HEK293T (cell line): Measurements from ENCODE around the gene VEPH1.

ENCODE experiments used
- CTCF ChIA-PET: fragments of 350-600 bp; formaldehyde crosslinking; extraction: SDS; loops from one replicate; lab custom pipeline; 2021; ENCODE audit warnings: antibody characterized with exemption, inconsistent platforms; lab: Yijun Ruan, JAX
- POLR2A ChIA-PET: fragments of 350-600 bp; formaldehyde crosslinking; extraction: SDS; loops from one replicate; lab custom pipeline; 2020; ENCODE audit warnings: antibody characterized with exemption, inconsistent platforms; lab: Yijun Ruan, JAX
- DNase-seq: peaks from one replicate; pipeline ENCODE4 v3.0.0; 2012; ENCODE audit warnings: mixed read lengths; ENCODE audit errors: extremely low spot score
- ARNT ChIP-seq: fragments of 450-650 bp; IDR thresholded peaks from 2 replicates; pipeline ENCODE4 v1.6.1; 2017; ENCODE audit warnings: mild to moderate bottlenecking
- BHLHE40 ChIP-seq: fragments of 450-650 bp; IDR thresholded peaks from 2 replicates; pipeline ENCODE4 v1.6.1; 2016; ENCODE audit warnings: mild to moderate bottlenecking, moderate library complexity, borderline replicate concordance
- CTBP1 ChIP-seq: fragments of 450-650 bp; IDR thresholded peaks from 2 replicates; pipeline ENCODE4 v1.6.1; 2016; ENCODE audit warnings: borderline replicate concordance
- ELF4 ChIP-seq: fragments of 450-650 bp; IDR thresholded peaks from 2 replicates; pipeline ENCODE4 v1.6.1; 2017; ENCODE audit warnings: antibody characterized with exemption
- FOXA1 ChIP-seq: fragments of 450-650 bp; IDR thresholded peaks from 2 replicates; pipeline ENCODE4 v1.6.1; 2016; ENCODE audit warnings: mild to moderate bottlenecking
- FOXK2 ChIP-seq: fragments of 450-650 bp; IDR thresholded peaks from 2 replicates; pipeline ENCODE4 v1.6.1; 2016; ENCODE audit warnings: mild to moderate bottlenecking
- FOXM1 ChIP-seq: fragments of 450-650 bp; IDR thresholded peaks from 2 replicates; pipeline ENCODE4 v1.6.1; 2017; ENCODE audit warnings: mild to moderate bottlenecking, borderline replicate concordance
- HDGF ChIP-seq: fragments of 450-650 bp; IDR thresholded peaks from 2 replicates; pipeline ENCODE4 v1.6.1; 2017; ENCODE audit warnings: antibody characterized with exemption, borderline replicate concordance
- L3MBTL2 ChIP-seq: fragments of 450-650 bp; conservative IDR thresholded peaks from 2 replicates; pipeline ENCODE4 v1.6.1; 2016; ENCODE audit warnings: mild to moderate bottlenecking
- LEF1 ChIP-seq: fragments of 450-650 bp; IDR thresholded peaks from 2 replicates; pipeline ENCODE4 v1.6.1; 2017; ENCODE audit warnings: mild to moderate bottlenecking, borderline replicate concordance
- NFRKB ChIP-seq: fragments of 450-650 bp; IDR thresholded peaks from 2 replicates; pipeline ENCODE4 v1.6.1; 2016; ENCODE audit warnings: mild to moderate bottlenecking, moderate library complexity
- PKNOX1 ChIP-seq: fragments of 450-650 bp; IDR thresholded peaks from 2 replicates; pipeline ENCODE4 v1.6.1; 2016
- SP1 ChIP-seq: fragments of 450-650 bp; IDR thresholded peaks from 2 replicates; pipeline ENCODE4 v1.6.1; 2017
- SUZ12 ChIP-seq: fragments of 450-650 bp; IDR thresholded peaks from 2 replicates; pipeline ENCODE4 v1.6.1; 2016; ENCODE audit warnings: mild to moderate bottlenecking
- TARDBP ChIP-seq: fragments of 450-650 bp; IDR thresholded peaks from 2 replicates; pipeline ENCODE4 v1.6.1; 2016
- ZNF384 ChIP-seq: fragments of 450-650 bp; IDR thresholded peaks from 2 replicates; pipeline ENCODE4 v1.6.1; 2016

Gene VEPH1

GRCh38 chr3:157408499-157409149 lies 94.6 kb downstream of the VEPH1 start:
- DNase-seq, result no peak
- TF ChIP-seq HDGF (no peak), ZNF384 (no peak), BHLHE40 (no peak), NFRKB (no peak), FOXM1 (no peak), FOXA1 (no peak), SP1 (no peak), L3MBTL2 (no peak), ARNT (no peak), TARDBP (no peak), ELF4 (no peak), SUZ12 (no peak), FOXK2 (no peak), CTBP1 (no peak), LEF1 (no peak), PKNOX1 (no peak)
- ChIA-PET POLR2A (interaction anchor here (0.6 kb wide), 1 partner anchor 189 kb away, joined by 3 read pairs; no protein-coding TSS in a partner anchor), CTCF (no interaction called here)

- DNase-seq, result no peak
- ChIA-PET POLR2A (no interaction called here), CTCF (no interaction called here)
- TF ChIP-seq PKNOX1 (no peak), TARDBP (no peak), L3MBTL2 (no peak), CTBP1 (no peak), FOXK2 (no peak), NFRKB (no peak), FOXM1 (no peak), ARNT (no peak), LEF1 (no peak), FOXA1 (no peak), BHLHE40 (no peak), SP1 (no peak)
Observed at GRCh38 chr3:157407769-157408168, 95.4 kb downstream of the VEPH1 start.

GRCh38 chr3:157406394-157406793 lies 96.8 kb downstream of the VEPH1 start:
- no peak for DNase-seq
- ChIA-PET CTCF (interaction anchor here (0.7 kb wide), 1 partner anchor 731 kb away, joined by 3 read pairs; no protein-coding TSS in a partner anchor), POLR2A (no interaction called here)
- TF ChIP-seq CTBP1 (no peak), FOXM1 (no peak), SUZ12 (no peak), NFRKB (no peak), TARDBP (no peak), LEF1 (no peak), SP1 (no peak), ARNT (no peak), PKNOX1 (no peak), L3MBTL2 (no peak), ELF4 (no peak), BHLHE40 (no peak), HDGF (no peak), FOXK2 (no peak)

- DNase-seq, result no peak
- ChIA-PET CTCF (no interaction called here), POLR2A (no interaction called here)
- TF ChIP-seq L3MBTL2, result no peak
- TF ChIP-seq ZNF384, result no peak
- TF ChIP-seq NFRKB, result no peak
- TF ChIP-seq FOXM1, result no peak
Observed at GRCh38 chr3:157405457-157405856, 97.8 kb downstream of the VEPH1 start.

GRCh38 chr3:157404381-157404780 lies 98.8 kb downstream of the VEPH1 start:
- CTCF ChIA-PET, result no interaction called here
- DNase-seq, result no peak
- TF ChIP-seq ARNT (no peak), FOXA1 (no peak), NFRKB (no peak), ZNF384 (no peak)
- POLR2A ChIA-PET, result no interaction called here

GRCh38 chr3:157398598-157398997 lies 104.6 kb downstream of the VEPH1 start:
- POLR2A ChIA-PET, result no interaction called here
- CTCF ChIA-PET, result no interaction called here
- DNase-seq, result no peak
- TF ChIP-seq PKNOX1, result no peak
- no peak for TF ChIP-seq CTBP1
- no peak for TF ChIP-seq FOXM1
- no peak for TF ChIP-seq BHLHE40
- TF ChIP-seq TARDBP, result no peak
- TF ChIP-seq ZNF384, result no peak
- no peak for TF ChIP-seq NFRKB
- no peak for TF ChIP-seq SUZ12
- TF ChIP-seq ELF4, result no peak
